HepG2 (cell line): ENCODE data around the gene EARS2. TPM values are rescaled to one million over a fixed set of nuclear protein-coding genes. Genes with fewer than 3 reads are reported as not detected.

Source experiments
- GMEB2 ChIP-seq: IDR thresholded peaks from 2 replicates; pipeline ENCODE4 v1.6.1; 2016; ENCODE audit warnings: missing biosample characterization, missing genetic modification reagents, low read depth
- IRF9 ChIP-seq: sonication (generic); formaldehyde crosslinking; IDR thresholded peaks from 2 replicates; pipeline ENCODE4 v1.8.0; 2022; ENCODE audit warnings: missing genetic modification reagents, mild to moderate bottlenecking, borderline replicate concordance
- RARA ChIP-seq: IDR thresholded peaks from 2 replicates; pipeline ENCODE4 v1.6.1; 2016; ENCODE audit warnings: missing genetic modification reagents, missing compliant biosample characterization
- TBX3 ChIP-seq: fragments of 450-650 bp; IDR thresholded peaks from 2 replicates; pipeline ENCODE4 v1.6.1; 2017; ENCODE audit warnings: antibody characterized with exemption, mild to moderate bottlenecking, inconsistent platforms, borderline replicate concordance
- ZBTB40 ChIP-seq, 2 experiments: fragments of 450-650 bp in 1 of 2; sonication (generic) in 1 of 2; formaldehyde crosslinking in 1 of 2; IDR thresholded peaks; 2 replicates each; pipeline versions ENCODE4 v1.6.1 to v1.8.0; 2016 to 2022; ENCODE audit warnings: antibody characterized with exemption in 1 of 2, mild to moderate bottlenecking in 1 of 2, missing genetic modification reagents in 1 of 2
- ZC3H13 ChIP-seq: sonication (generic); formaldehyde crosslinking; IDR thresholded peaks from 2 replicates; pipeline ENCODE4 v1.8.1; 2023; ENCODE audit warnings: mild to moderate bottlenecking, missing genetic modification reagents, moderate library complexity
- ZNF512B ChIP-seq: sonication (generic); formaldehyde crosslinking; IDR thresholded peaks from 2 replicates; pipeline ENCODE4 v1.5.1; 2020; ENCODE audit warnings: missing genetic modification reagents, mild to moderate bottlenecking, borderline replicate concordance
- ZSCAN5A ChIP-seq: sonication (generic); formaldehyde crosslinking; IDR thresholded peaks from 2 replicates; pipeline ENCODE4 v1.8.0; 2022; ENCODE audit warnings: mild to moderate bottlenecking, missing genetic modification reagents, borderline replicate concordance
- polyA plus RNA-seq, 8 experiments: library from polyadenylated mRNA; depleted of rRNA in 3 of 8; stranded (reverse) in 7 of 8; unstranded in 1 of 8; fragments of >200 nt; fragmentation: Illumina TruSeq in 4 of 8; extraction: Trizol in 4 of 8; gene quantifications; 2 replicates each; pipeline versions ENCODE4 v1.2.1 to v1.2.3, GENCODE V29; 2011 to 2016; ENCODE audit warnings: low read depth in 4 of 8, missing spikeins in 1 of 8, mixed read lengths in 1 of 8; ENCODE audit not compliant: insufficient read depth in 1 of 8
- total RNA-seq, 5 experiments: library from RNA; depleted of rRNA; stranded (reverse); fragments of >200 nt; fragmentation: Illumina TruSeq; extraction: Trizol; gene quantifications; 2 replicates each; pipeline ENCODE4 v1.2.3, GENCODE V29; 2016; ENCODE audit warnings: low read depth in 1 of 5

Gene EARS2
- total and polyA plus RNA-seq, 2 of the 13 experiments (the other 11 are each of a cell fraction or from before 2014, with no cell fraction given) = 49.4 to 80.4 TPM

GRCh38 chr16:23557779-23558702 lies 891 bp upstream of the EARS2 start (continued):
- peak; percentile 10; the same call in 1 of the 2 replicates for TF ChIP-seq ZSCAN5A (CRISPR knock-in tag)
- TF ChIP-seq ZBTB40 (IDR thresholded peaks at IDR 0.05) = no peak
- TF ChIP-seq ZBTB40 (CRISPR knock-in tag; IDR thresholded peaks at IDR 0.05) = no peak; the same call in 1 of the 2 replicates
- TF ChIP-seq ZC3H13 (CRISPR knock-in tag) = no peak
- TF ChIP-seq TBX3 = no peak
- TF ChIP-seq ZNF512B (CRISPR knock-in tag) = no peak
- no peak for TF ChIP-seq IRF9 (CRISPR knock-in tag)
- 0 out of 2 replicates have a peak, but pooled peaks have one; percentile 11 for TF ChIP-seq RARA
- TF ChIP-seq GMEB2 = no peak
